ENCODE measurements around the gene EP400. TPM values are rescaled to one million over a fixed set of nuclear protein-coding genes. Genes with fewer than 3 reads are reported as not detected.

The EP400 gene
- total RNA-seq, 6 experiments from 2014 or later, result 27.5 to 35.3 (median 30.4) TPM

GRCh38 chr12:132052196-132052932 is 102.6 kb downstream of the EP400 start:
- Mint-ChIP-seq H3K4me1 (ENCODE audit: low read depth) (no peaks in the 10 kb centered on the region; the same call in 1 of the 2 replicates), H3K4me3 (no peak overlapping the region), H3K9me3 (no peaks in the 10 kb centered on the region), H3K36me3 (ENCODE audit: low read depth) (peaks cover 28% of the 10 kb centered on the region), H3K27ac (no peak overlapping the region), H3K27me3 (ENCODE audit: insufficient read depth) (no peaks in the 10 kb centered on the region; the same call in none of the 2 replicates)
- DNase-seq, result no peak
- TF ChIP-seq, protein P1, sequence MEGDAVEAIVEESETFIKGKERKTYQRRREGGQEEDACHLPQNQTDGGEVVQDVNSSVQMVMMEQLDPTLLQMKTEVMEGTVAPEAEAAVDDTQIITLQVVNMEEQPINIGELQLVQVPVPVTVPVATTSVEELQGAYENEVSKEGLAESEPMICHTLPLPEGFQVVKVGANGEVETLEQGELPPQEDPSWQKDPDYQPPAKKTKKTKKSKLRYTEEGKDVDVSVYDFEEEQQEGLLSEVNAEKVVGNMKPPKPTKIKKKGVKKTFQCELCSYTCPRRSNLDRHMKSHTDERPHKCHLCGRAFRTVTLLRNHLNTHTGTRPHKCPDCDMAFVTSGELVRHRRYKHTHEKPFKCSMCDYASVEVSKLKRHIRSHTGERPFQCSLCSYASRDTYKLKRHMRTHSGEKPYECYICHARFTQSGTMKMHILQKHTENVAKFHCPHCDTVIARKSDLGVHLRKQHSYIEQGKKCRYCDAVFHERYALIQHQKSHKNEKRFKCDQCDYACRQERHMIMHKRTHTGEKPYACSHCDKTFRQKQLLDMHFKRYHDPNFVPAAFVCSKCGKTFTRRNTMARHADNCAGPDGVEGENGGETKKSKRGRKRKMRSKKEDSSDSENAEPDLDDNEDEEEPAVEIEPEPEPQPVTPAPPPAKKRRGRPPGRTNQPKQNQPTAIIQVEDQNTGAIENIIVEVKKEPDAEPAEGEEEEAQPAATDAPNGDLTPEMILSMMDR (IDR thresholded peaks at IDR 0.05), result no peak

- Mint-ChIP-seq H3K36me3 (ENCODE audit: low read depth) (peaks cover 33% of the 10 kb centered on the region), H3K27me3 (ENCODE audit: insufficient read depth) (peaks cover 1% of the 10 kb centered on the region), H3K4me3 (no peak overlapping the region), H3K27ac (no peak overlapping the region), H3K4me1 (ENCODE audit: low read depth) (no peaks in the 10 kb centered on the region), H3K9me3 (no peaks in the 10 kb centered on the region)
- TF ChIP-seq, protein P1 (IDR thresholded peaks at IDR 0.05), result no peak
- DNase-seq, result no peak
These were observed 103.9 kb downstream of the EP400 start for GRCh38 chr12:132053338-132054330.

DNA sequence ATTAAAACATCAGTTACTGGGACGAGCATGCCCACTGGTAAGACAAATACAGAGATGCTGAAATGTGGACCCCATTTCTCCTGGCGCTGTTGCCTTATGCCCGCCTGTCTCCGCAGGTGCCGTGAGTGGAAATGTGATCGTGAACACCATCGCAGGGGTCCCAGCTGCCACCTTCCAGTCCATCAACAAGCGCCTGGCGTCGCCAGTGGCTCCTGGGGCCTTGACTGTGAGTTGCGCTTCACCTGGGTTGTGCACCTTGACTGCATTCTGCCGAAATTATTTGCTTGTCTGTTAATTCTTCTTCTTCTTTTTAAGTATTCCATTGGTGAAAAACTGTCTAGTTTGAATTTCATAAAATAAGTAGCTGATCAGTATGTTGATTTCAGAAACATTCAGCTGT is 105.2 kb downstream of the EP400 start:
- TF ChIP-seq, protein P1 (IDR thresholded peaks at IDR 0.05), result no peak
- Mint-ChIP-seq H3K36me3 (ENCODE audit: low read depth) (peaks cover 31% of the 10 kb centered on the region), H3K9me3 (no peaks in the 10 kb centered on the region), H3K4me1 (ENCODE audit: low read depth) (no peaks in the 10 kb centered on the region), H3K27me3 (ENCODE audit: insufficient read depth) (peaks cover 1% of the 10 kb centered on the region), H3K27ac (no peak overlapping the region), H3K4me3 (no peak overlapping the region)
- no peak for DNase-seq

DNA sequence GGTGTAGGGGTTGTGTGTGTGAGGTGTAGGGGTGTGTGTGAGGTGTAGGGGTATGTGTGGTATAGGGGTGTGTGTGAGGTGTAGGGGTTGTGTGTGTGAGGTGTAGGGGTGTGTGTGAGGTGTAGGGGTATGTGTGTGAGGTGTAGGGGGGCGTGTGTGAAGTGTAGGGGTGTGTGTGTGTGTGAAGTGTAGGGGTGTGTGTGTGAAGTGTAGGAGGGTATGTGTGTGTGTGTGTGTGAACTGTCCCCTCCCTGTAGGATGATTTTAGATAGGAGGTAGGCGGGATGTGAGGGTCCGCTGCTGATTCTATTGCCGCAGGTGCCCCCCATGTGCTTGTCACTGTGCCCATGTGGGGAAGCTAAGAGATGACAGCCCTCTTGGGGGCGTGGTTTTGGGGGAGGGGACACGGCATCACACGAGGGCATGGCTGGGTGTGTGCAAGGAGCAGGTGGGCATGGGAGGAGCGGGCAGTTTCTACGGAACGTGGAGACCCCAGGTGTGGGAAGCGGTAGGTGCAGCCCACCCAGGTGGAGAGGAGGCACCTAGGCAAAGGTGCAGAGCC is 105.9 kb downstream of the EP400 start:
- Mint-ChIP-seq H3K4me3 (no peak overlapping the region), H3K36me3 (ENCODE audit: low read depth) (peaks cover 31% of the 10 kb centered on the region), H3K27ac (no peak overlapping the region), H3K27me3 (ENCODE audit: insufficient read depth) (peaks cover 1% of the 10 kb centered on the region), H3K9me3 (no peaks in the 10 kb centered on the region), H3K4me1 (ENCODE audit: low read depth) (no peaks in the 10 kb centered on the region)
- no peak for DNase-seq
- TF ChIP-seq, protein P1 (IDR thresholded peaks at IDR 0.05), result no peak

- peaks cover 27% of the 10 kb centered on the region for H3K36me3 Mint-ChIP-seq (ENCODE audit: low read depth)
- H3K27ac Mint-ChIP-seq, result no peak overlapping the region
These were observed 106.6 kb downstream of the EP400 start for GRCh38 chr12:132056320-132056719.

More at GRCh38 chr12:132056320-132056719, 106.6 kb downstream of the EP400 start:
- no peak for DNase-seq
- H3K9me3 Mint-ChIP-seq, result no peaks in the 10 kb centered on the region
- TF ChIP-seq, protein P1 (IDR thresholded peaks at IDR 0.05), result no peak
- H3K27me3 Mint-ChIP-seq (ENCODE audit: insufficient read depth), result peaks cover 1% of the 10 kb centered on the region
- no peak overlapping the region for H3K4me3 Mint-ChIP-seq
- no peaks in the 10 kb centered on the region for H3K4me1 Mint-ChIP-seq (ENCODE audit: low read depth)

Measured in HFFc6 (cell line).